IPS-NIHi7 (cell line): ENCODE results near the gene COMTD1.

Experiments used
- DNase-seq: peaks from one replicate; pipeline ENCODE4 v3.0.0; 2012; ENCODE audit warnings: mixed read lengths; ENCODE audit errors: extremely low spot score

The COMTD1 gene

GRCh38 chr10:75235375-75236177 is at the start of gene COMTD1:
Gene COMTD1, minus strand, starts transcription at chr10:75235957. Its CDS starts 29 bp downstream, at chr10:75235928.
- peak; percentile 97 for DNase-seq

DNA sequence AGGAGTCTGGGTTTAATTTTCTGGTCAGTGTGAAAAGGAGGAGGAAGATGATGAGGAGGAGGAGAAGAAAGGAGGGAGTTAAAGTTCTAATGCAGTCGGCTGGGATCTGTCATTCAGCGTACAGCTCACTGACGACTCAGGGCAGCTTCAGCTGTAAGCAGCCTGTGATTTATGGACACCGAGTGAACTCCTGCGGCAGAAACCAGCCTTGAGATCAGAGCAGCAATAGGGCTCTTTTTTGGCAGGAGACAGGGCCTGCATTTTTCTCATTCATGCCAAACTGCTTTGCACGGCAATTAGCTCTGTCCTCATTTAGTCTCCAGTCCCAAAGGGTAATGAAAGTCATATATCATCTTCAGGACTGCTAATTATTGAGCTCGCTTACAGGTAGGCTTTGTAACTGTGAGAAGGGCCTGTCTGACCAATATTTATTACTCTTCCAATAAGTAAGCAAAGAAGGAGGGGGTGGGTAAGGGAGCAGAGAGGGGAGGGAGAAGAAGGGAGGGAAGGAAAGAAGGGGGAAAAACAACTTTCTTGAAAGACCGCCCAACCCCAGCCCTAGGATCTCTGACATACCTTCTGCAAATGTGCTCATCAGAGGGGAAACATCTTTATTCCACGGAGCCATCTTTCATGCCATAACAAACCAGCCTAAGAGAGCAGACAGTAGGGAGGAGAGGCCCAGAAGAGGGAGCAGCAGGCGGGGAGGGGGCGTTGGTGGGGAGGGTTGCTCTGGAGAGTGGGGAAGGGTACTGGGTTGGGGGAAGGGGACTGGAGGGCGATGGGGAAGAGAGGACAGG is 48.1 kb upstream of the COMTD1 start:
- DNase-seq, result no peak

GRCh38 chr10:75283078-75283670 is 47.4 kb upstream of the COMTD1 start:
- peak; percentile 59 for DNase-seq

DNA sequence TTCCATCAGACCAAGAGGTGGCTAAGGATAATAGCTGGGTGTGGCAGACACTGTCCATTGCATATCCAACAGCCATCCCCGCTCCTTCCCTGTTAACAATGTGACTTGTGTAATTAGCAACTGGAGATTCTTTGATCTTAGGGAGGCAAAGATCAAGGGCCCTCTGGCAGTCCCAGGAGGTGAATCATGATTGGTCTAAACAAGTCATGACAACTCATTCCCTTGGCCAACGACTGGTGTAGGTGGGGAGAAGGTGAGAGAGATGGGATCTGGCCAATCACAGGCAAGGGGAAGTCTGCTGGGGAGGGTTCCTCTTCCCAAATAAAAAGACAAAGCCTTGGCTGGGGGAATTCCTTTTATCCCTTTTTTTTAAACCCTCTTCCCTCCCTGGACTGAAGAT is 46.2 kb upstream of the COMTD1 start:
- DNase-seq, result no peak

DNA sequence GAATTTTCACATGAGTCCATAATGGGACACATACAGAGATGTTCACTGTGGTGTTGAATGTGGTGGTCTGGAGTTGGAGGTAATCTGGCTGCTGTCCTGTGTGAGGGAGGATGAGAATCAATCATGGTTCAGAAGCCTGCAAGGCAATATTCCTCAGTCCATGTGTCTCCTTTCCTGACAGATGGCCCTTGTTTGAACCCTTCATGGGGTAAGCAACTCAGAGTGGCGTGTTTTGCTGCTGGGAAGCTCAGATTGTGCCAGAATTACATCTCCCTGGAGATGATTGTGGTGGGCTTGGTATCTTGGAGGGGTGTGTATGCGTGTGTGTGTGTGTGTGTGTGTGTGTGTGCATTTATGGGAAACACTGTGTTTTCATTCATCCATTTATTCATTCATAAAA is 44.5 kb upstream of the COMTD1 start:
- no peak for DNase-seq

DNA sequence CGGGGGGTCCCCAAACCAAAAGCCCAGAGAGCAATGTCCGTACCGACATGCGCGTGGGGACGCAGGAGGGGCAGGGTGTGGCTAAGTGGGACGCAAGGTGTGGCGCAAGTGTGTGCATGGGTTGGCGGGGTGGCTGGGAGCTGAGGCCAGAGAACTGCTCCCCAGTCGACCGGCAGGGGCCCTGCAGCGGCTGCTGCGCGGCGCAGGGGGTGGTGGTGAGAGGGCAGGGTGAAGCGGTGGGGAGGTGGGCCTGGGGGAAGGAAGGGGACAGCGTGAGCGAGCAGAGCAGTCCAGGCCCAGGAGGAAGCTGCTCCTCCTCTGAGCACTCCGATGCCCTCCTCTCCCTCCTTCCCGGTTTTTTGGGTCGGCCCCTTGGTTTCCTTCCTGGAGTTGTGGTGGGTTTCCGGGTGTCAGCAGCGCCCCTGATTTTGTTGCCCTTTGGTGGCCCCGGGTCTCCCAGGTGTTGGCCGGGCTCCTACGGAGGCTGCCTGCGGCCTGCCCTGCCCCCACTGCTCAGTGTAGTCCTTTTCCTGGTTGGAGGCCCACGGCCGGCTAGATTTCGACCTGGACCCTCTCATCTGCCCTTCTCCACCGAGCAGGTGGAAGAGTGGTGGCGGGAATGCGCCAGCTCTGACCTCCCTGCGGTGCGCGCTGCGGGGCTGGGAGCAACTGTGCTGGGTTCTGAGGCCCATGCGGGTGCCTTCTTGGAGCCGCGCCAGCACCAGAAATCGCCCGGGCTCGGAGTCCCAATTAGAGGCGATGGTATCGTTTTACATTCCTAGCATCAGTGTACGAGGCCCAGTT is 40.5 kb upstream of the COMTD1 start:
- no peak for DNase-seq

- DNase-seq, result no peak
Measured at GRCh38 chr10:75272896-75273295, 37.1 kb upstream of the COMTD1 start.

DNA sequence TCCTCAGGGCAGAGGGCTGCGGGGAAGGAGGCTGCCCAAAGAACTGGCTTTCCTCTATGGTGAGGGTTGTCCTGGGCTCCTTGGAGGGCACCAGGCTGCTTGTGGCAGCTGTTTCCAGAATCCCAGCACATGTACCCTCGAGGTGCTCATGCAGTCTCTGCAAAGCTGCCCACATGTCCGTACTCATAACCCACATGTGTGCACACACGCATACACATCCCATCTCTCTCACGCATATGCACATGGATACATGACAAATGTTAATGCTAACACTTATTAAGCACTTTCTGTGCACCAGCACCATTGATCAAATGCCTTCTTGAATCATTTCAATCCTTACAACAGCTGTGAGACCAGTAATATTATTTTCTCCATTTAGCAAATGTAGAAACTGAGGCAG is 36.3 kb upstream of the COMTD1 start:
- DNase-seq, result no peak

- DNase-seq, result no peak
Measured at GRCh38 chr10:75269605-75270004, 33.8 kb upstream of the COMTD1 start.

GRCh38 chr10:75266945-75267344 is 31.2 kb upstream of the COMTD1 start:
- no peak for DNase-seq

GRCh38 chr10:75265856-75266255 is 30.1 kb upstream of the COMTD1 start:
- DNase-seq, result no peak

DNA sequence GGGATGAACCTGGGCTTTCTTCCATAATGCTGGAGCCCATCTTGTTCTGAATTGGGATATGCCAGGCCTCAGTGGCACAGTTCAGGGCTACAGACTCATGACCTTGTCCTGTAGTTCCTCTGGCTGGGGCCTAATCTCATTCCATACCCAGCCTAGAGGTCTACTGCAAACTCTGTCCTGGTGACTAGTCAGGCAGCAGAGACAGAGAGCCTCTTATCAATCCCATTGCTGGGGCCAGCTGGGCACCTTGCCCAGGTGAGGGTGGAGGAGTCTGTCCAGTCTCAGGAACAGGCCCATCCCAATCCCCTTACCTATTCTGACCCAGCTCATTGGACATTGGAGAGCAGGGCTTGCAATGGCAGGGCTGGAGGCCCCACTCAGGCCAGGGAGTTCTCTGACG is 28.0 kb upstream of the COMTD1 start:
- no peak for DNase-seq

- DNase-seq, result no peak
Measured at GRCh38 chr10:75261813-75262705, 26.3 kb upstream of the COMTD1 start.

DNA sequence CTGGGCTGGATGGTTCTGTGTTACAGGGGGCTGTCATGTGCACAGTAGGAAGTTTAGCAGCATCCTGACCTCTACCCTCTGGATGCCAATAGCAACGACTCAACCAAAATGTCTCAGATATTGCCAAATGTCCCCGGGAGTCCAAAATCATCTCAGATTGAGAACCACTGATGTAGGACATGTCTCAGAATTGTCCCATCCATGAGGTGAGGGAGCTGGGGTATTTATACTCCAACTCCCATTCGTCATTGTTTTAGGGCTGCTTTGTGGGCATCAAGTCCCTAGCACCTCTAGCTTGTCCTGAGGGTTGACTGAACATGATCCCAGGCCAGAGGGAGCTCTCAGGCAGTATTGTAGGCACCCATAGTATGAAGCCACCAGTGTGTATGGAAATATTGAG is 25.2 kb upstream of the COMTD1 start:
- no peak for DNase-seq

- DNase-seq, result no peak
Measured at GRCh38 chr10:75254739-75255138, 19.0 kb upstream of the COMTD1 start.

DNA sequence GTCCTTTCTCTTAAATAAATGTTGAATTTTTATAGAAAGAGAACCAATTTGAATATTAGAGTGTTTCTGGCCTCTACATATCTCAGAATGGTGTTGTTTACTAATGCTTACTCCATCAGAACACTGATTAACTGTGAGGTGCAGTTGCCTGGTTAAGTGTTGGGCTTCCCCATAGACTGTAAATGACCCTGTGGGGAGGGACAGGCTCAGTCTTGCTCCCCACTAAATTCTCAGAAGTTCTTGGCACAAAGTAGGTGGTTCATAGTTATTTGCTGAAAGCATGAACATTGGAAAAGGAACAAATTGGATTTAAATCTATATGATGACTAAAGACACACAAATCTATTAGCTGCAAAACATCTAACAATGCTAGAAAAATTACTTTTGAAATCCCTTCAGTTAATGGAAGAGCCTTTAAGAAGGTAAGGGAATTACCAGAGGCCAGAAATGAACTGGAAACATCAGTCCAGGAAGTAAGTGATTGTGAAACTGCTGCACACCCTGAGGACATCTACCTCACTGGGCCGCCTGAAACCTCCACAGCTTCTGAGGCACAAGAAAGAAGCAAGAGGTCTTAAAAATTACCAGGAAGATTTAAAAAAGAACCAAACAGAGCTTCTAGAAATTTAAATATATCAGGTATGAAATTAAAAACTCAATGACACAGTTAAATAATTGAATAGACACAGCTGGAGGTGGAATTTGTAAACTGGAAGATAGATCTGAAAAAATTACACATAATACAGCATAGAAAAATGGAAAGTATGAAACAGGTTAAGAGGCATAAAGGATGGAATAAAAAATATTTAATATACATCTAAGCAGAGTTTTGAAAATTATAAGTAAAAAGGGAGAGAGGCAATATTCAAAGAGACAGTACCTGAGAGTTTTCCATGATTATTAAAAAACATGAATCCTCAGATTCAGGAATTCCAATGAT is 17.8 kb upstream of the COMTD1 start:
- DNase-seq, result no peak

DNA sequence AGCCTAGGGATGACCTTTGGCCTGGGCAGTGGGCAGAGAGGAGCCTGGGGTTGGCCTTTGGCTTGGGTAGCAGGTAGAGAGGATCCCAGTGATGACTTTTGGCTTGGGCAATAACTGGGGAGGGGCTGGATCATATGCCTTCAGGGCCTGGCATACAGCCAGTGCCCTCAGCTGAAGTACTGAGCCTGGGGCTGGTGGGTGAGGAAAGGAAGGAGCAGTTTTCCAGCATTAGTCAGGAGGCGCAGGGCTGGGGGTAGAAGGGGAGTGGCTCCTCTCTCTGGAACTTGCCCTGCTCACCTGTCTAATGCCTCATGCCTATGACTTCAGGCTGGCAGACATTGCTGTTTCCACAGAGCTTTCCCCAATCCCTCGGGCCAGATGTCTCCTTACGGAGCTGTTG is 15.2 kb upstream of the COMTD1 start:
- DNase-seq, result no peak

DNA sequence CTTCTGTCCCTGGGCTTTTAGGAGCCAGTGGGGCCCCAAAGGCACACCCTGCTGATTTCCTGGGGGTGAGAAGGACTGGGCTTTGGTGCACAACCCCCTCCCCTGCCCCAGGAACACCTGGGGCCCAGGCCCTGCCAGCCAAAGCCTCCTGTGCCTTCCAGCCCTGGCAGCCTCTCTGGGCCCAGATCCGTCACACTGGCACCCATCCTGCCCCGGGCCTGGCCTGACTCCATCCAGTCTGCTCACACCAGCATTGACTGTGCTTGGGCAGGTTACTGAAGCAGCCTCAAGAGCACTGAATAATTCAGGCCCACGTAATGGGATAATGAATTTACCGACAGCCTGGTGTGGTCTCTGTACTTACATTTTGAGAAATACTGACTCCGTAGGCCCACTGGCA is 12.0 kb upstream of the COMTD1 start:
- DNase-seq, result no peak

DNA sequence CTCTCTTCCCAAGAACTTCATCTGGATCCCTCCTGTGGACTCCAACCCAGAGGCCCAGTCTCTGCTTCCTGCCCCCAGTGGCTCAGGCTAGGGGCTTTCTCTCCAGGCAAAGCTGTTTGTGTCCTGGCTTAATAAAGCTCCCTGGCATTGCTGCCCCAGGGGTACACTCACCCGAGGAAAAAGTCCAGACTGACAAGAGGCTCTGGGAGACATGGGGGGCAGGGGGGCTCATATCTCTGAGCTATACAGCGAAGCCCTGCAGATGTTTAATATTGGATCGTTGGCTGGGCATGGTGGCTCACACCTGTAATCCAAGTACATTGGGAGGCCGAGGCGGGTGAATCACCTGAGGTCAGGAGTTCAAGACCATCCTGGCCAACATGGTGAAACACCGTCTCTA is 10.7 kb upstream of the COMTD1 start:
- no peak for DNase-seq
